Measurements from ENCODE around the gene CDHR3.

GRCh38 chr7:106032295-106032694, 69.2 kb downstream of the CDHR3 start:
- TF ChIP-seq ZNF274 (IDR thresholded peaks at IDR 0.05; ENCODE audit: borderline replicate concordance, extremely low read depth, low read length) (no peak), CTCF (IDR thresholded peaks at IDR 0.05; ENCODE audit: control extremely low read depth in 1 of 3, insufficient read depth in 1 of 3, low read depth in 1 of 3, low read length in 3 of 3) (no peak), SP1 (IDR thresholded peaks at IDR 0.05; ENCODE audit: low read depth, low read length) (no peak), POLR2AphosphoS5 (IDR thresholded peaks at IDR 0.05; ENCODE audit: low read depth, low read length) (no peak), EP300 (IDR thresholded peaks at IDR 0.05; ENCODE audit: borderline replicate concordance in 1 of 2, low read depth in 2 of 2, low read length in 2 of 2) (no peak), TEAD4 (IDR thresholded peaks at IDR 0.05; ENCODE audit: low read depth, low read length) (no peak), SIN3A (conservative IDR thresholded peaks at IDR 0.05 in 1 of 2, IDR thresholded peaks at IDR 0.05 in 1 of 2; ENCODE audit: low read depth in 1 of 2, low read length in 2 of 2) (no peak), EGR1 (IDR thresholded peaks at IDR 0.05; ENCODE audit: borderline replicate concordance, low read depth, low read length) (no peak), MAX (IDR thresholded peaks at IDR 0.05) (no peak), POLR2A (IDR thresholded peaks at IDR 0.05; ENCODE audit: control extremely low read depth in 1 of 2, low read depth in 2 of 2, low read length in 2 of 2) (no peak), E2F6 (IDR thresholded peaks at IDR 0.05) (no peak), EZH2 (IDR thresholded peaks at IDR 0.05; ENCODE audit: low read depth, low read length, severe bottlenecking) (no peak)
